ENCODE measurements around the gene AHCY.
"Not testable (repeated sequence)": the region's sequence is repeated elsewhere in the genome, so short reads cannot be mapped to it uniquely, and the experiment has no call there.

Gene AHCY

GRCh38 chr20:34299556-34300255, 3.4 kb downstream of the AHCY start:
- no peak for DNase-seq (ENCODE audit: low spot score)

GRCh38 chr20:34298294-34298784, 4.8 kb downstream of the AHCY start:
- not testable (repeated sequence) for DNase-seq (ENCODE audit: low spot score)

GRCh38 chr20:34296468-34296867, 6.7 kb downstream of the AHCY start:
- DNase-seq (ENCODE audit: low spot score): no peak

- no peak for DNase-seq (ENCODE audit: low spot score)
These were observed 7.9 kb downstream of the AHCY start for GRCh38 chr20:34295284-34295683.

- DNase-seq (ENCODE audit: low spot score): no peak
These were observed 8.6 kb downstream of the AHCY start for GRCh38 chr20:34294563-34294962.

- no peak for DNase-seq (ENCODE audit: low spot score)
These were observed 9.6 kb downstream of the AHCY start for GRCh38 chr20:34293589-34293988.

- DNase-seq (ENCODE audit: low spot score): no peak
These were observed 10.0 kb downstream of the AHCY start for GRCh38 chr20:34293119-34293518.

- no peak for DNase-seq (ENCODE audit: low spot score)
These were observed 10.7 kb downstream of the AHCY start for GRCh38 chr20:34292496-34292895.

GRCh38 chr20:34290471-34290870, 12.7 kb downstream of the AHCY start:
- DNase-seq (ENCODE audit: low spot score): no peak

- not testable (repeated sequence) for DNase-seq (ENCODE audit: low spot score)
These were observed 15.7 kb downstream of the AHCY start for GRCh38 chr20:34287500-34287899.

GRCh38 chr20:34285450-34285849, 17.7 kb downstream of the AHCY start:
- no peak for DNase-seq (ENCODE audit: low spot score)

GRCh38 chr20:34283844-34284243, 19.3 kb downstream of the AHCY start:
- no peak for DNase-seq (ENCODE audit: low spot score)

- DNase-seq (ENCODE audit: low spot score): no peak
These were observed 21.1 kb downstream of the AHCY start for GRCh38 chr20:34282041-34282440.

GRCh38 chr20:34281177-34281576, 22.0 kb downstream of the AHCY start:
- no peak for DNase-seq (ENCODE audit: low spot score)

GRCh38 chr20:34274694-34275093, 28.5 kb downstream of the AHCY start:
- DNase-seq (ENCODE audit: low spot score): no peak

GRCh38 chr20:34271956-34272355, 31.2 kb downstream of the AHCY start:
- DNase-seq (ENCODE audit: low spot score): no peak

GRCh38 chr20:34269996-34270627, 33.0 kb downstream of the AHCY start:
- DNase-seq (ENCODE audit: low spot score): no peak

GRCh38 chr20:34268851-34269636, 34.1 kb downstream of the AHCY start:
- DNase-seq (ENCODE audit: low spot score): no peak

GRCh38 chr20:34268145-34268544, 35.0 kb downstream of the AHCY start:
- no peak for DNase-seq (ENCODE audit: low spot score)

- no peak for DNase-seq (ENCODE audit: low spot score)
These were observed 39.0 kb downstream of the AHCY start for GRCh38 chr20:34264141-34264540.

GRCh38 chr20:34263468-34263867, 39.7 kb downstream of the AHCY start:
- DNase-seq (ENCODE audit: low spot score): not testable (repeated sequence)

GRCh38 chr20:34262488-34263288, 40.5 kb downstream of the AHCY start:
- no peak for DNase-seq (ENCODE audit: low spot score)
